A549 (cell line): ENCODE data around the gene CARD9.

Source experiments
- CBX2 ChIP-seq: fragments of 200-600 bp; sonication (generic); IDR thresholded peaks from 2 replicates; pipeline ENCODE4 v1.6.1; 2016; ENCODE audit warnings: low read depth, mild to moderate bottlenecking, borderline replicate concordance
- CHD2 ChIP-seq: fragments of 150-350 bp; IDR thresholded peaks from 2 replicates; pipeline ENCODE4 v1.6.1; 2014; ENCODE audit warnings: low read length; ENCODE audit not compliant: partially characterized antibody
- CTCF ChIP-seq: fragments of >200 bp; sonication (Bioruptor Twin); formaldehyde crosslinking; IDR thresholded peaks from 3 replicates; pipeline ENCODE4 v1.5.1; 2016
- EP300 ChIP-seq, 2 experiments: fragments of >200 bp; sonication (Bioruptor Twin); formaldehyde crosslinking; IDR thresholded peaks; 2 replicates in 1 of 2; 3 replicates in 1 of 2; pipeline ENCODE4 v1.6.1; 2016 to 2017
- POLR2A ChIP-seq: IDR thresholded peaks from 2 replicates; pipeline ENCODE4 v1.6.1; 2012; ENCODE audit warnings: mild to moderate bottlenecking, low read length
- SMC3 ChIP-seq: fragments of >200 bp; sonication (Bioruptor Twin); formaldehyde crosslinking; IDR thresholded peaks from 3 replicates; pipeline ENCODE4 v1.6.1; 2018; ENCODE audit warnings: inconsistent platforms
- USF2 ChIP-seq: fragments of 450-650 bp; IDR thresholded peaks from 2 replicates; pipeline ENCODE4 v1.6.1; 2014; ENCODE audit warnings: antibody characterized with exemption

- no peak for TF ChIP-seq USF2
- TF ChIP-seq POLR2A = no peak
- TF ChIP-seq SMC3 = no peak
- TF ChIP-seq CTCF = no peak
- TF ChIP-seq EP300 (IDR thresholded peaks at IDR 0.05) = no peak
- TF ChIP-seq CBX2 = no peak
- no peak for TF ChIP-seq CHD2
These were observed 32.0 kb upstream of the CARD9 start for GRCh38 chr9:136405481-136405880.
